ENCODE measurements around the gene USP32. TPM values are rescaled to one million over a fixed set of nuclear protein-coding genes. Genes with fewer than 3 reads are reported as not detected.

The USP32 gene
- total and polyA plus RNA-seq, 10 of the 15 experiments (the other 5 are each of a cell fraction or from before 2014, with no cell fraction given): 7.8 to 37.3 (median 25.5) TPM

GRCh38 chr17:60283816-60284215 is 108.1 kb downstream of the USP32 start:
- ChIA-PET POLR2A (no interaction called here), CTCF (no interaction called here), RAD21 (ENCODE audit: unreplicated experiment) (no interaction called here), SMC1A (ENCODE audit: uncharacterized antibody, unreplicated experiment) (interaction anchor here (1.8 kb wide), 1 partner anchor 12 kb away, joined by 4 read pairs; no protein-coding TSS in a partner anchor)
- 0 out of 4 replicates have a peak, but pooled peaks cover 0 to 4% of the 10 kb centered on the region in 2 experiments for H3K36me3 ChIP-seq (ENCODE audit: control insufficient read depth in 2 of 2, insufficient read depth in 2 of 2, low read length in 1 of 2)
- no peak overlapping the region for H3K4me2 ChIP-seq (ENCODE audit: control insufficient read depth, insufficient read depth)
- intact Hi-C loops (cut with micrococcal nuclease; ENCODE audit: unreplicated experiment) (no loop called here), in situ Hi-C loops (cut with MboI) (no loop called here)
- 98% methylated on average over 3 of the region's 3 CpGs for WGBS (ENCODE audit: insufficient coverage, insufficient replicate concordance, low lambda C conversion rate, missing lambda C conversion rate)
- H4K20me1 ChIP-seq (ENCODE audit: control insufficient read depth, insufficient read depth): no peaks in the 10 kb centered on the region
- no peak overlapping the region for H2AFZ ChIP-seq (ENCODE audit: control insufficient read depth, low read depth, low read length)
- ATAC-seq: no peak
- no peak overlapping the region for H3K27ac ChIP-seq (ENCODE audit: control insufficient read depth, insufficient read depth)
- no peak overlapping the region for H3K4me3 ChIP-seq
- FAIRE-seq: no peak
- no peaks in the 10 kb centered on the region for H3K9me3 ChIP-seq (replicated peaks; ENCODE audit: control insufficient read depth, insufficient read depth, low read length)
- no peaks in the 10 kb centered on the region for H3K4me1 ChIP-seq (ENCODE audit: control insufficient read depth, insufficient read depth, low read length)
- H3K9ac ChIP-seq (ENCODE audit: control insufficient read depth, insufficient read depth, low read length): no peak overlapping the region
- no peaks in the 10 kb centered on the region for H3K79me2 ChIP-seq (ENCODE audit: control insufficient read depth, insufficient read depth, low read length)
- H3K27me3 ChIP-seq (replicated peaks in 1 of 2; ENCODE audit: control insufficient read depth in 2 of 2, insufficient read depth in 2 of 2, low read length in 1 of 2): no peaks in the 10 kb centered on the region
- TF ChIP-seq DPF2 (IDR thresholded peaks at IDR 0.05): no peak
- no peak for TF ChIP-seq TAF1 (IDR thresholded peaks at IDR 0.05; ENCODE audit: borderline replicate concordance, low read depth, low read length)
- no peak for TF ChIP-seq SP1 (IDR thresholded peaks at IDR 0.05; ENCODE audit: low read depth, low read length)
- TF ChIP-seq E2F4 (IDR thresholded peaks at IDR 0.05; ENCODE audit: low read depth, low read length): no peak
- TF ChIP-seq POU2F2 (IDR thresholded peaks at IDR 0.05; ENCODE audit: borderline replicate concordance, low read depth, low read length): no peak
- no peak for TF ChIP-seq PBX3 (IDR thresholded peaks at IDR 0.05; ENCODE audit: insufficient replicate concordance, low read depth, low read length)
- TF ChIP-seq RAD21 (IDR thresholded peaks at IDR 0.05; ENCODE audit: insufficient read depth, low read depth, low read length): no peak
- no peak for TF ChIP-seq CHD1 (IDR thresholded peaks at IDR 0.05; ENCODE audit: low read depth, low read length)
- TF ChIP-seq FOXM1 (IDR thresholded peaks at IDR 0.05; ENCODE audit: low read depth, low read length): no peak
- no peak for TF ChIP-seq E2F8 (IDR thresholded peaks at IDR 0.05; ENCODE audit: low read depth, partially characterized antibody)
- TF ChIP-seq RBBP5 (conservative IDR thresholded peaks at IDR 0.05): no peak
- no peak for TF ChIP-seq ESRRA (IDR thresholded peaks at IDR 0.05; ENCODE audit: low read length)
- no peak for TF ChIP-seq PAX8 (IDR thresholded peaks at IDR 0.05)
- DNase-seq (ENCODE audit: low read depth, low spot score): no peak
- no TSS peak for BruUV-seq (replicated peaks)

Data from GM12878 (cell line).